ENCODE data around the gene MEDAG.

DNA sequence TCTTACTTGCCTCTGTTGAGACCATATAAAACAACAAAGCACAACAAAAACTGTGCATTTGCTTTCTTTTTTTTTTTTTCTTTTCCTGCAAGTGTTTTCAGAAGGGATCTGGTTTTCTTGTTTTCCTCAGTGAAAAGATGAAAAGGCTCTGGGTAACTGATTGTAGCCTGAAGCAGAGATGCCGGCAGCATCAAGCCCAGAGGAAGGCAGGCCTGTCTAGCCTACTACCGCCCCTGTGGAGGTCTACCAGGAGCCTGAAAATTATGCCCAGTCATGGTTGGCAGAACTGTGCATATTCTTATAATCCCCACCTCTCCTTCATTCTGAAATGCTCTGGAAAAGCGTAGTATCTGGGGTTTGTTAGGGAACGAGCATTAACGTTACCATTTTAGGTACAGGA is 32.6 kb upstream of the MEDAG start:
- TF ChIP-seq, protein P1, sequence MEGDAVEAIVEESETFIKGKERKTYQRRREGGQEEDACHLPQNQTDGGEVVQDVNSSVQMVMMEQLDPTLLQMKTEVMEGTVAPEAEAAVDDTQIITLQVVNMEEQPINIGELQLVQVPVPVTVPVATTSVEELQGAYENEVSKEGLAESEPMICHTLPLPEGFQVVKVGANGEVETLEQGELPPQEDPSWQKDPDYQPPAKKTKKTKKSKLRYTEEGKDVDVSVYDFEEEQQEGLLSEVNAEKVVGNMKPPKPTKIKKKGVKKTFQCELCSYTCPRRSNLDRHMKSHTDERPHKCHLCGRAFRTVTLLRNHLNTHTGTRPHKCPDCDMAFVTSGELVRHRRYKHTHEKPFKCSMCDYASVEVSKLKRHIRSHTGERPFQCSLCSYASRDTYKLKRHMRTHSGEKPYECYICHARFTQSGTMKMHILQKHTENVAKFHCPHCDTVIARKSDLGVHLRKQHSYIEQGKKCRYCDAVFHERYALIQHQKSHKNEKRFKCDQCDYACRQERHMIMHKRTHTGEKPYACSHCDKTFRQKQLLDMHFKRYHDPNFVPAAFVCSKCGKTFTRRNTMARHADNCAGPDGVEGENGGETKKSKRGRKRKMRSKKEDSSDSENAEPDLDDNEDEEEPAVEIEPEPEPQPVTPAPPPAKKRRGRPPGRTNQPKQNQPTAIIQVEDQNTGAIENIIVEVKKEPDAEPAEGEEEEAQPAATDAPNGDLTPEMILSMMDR (IDR thresholded peaks at IDR 0.05; ENCODE audit: low read depth, low read length) = no peak
- TF ChIP-seq EZH2phosphoT487 (IDR thresholded peaks at IDR 0.05; ENCODE audit: low read depth) = no peak
